OCI-LY7 (cell line): ENCODE measurements around the gene NFIA. TPM values are rescaled to one million over a fixed set of nuclear protein-coding genes. Genes with fewer than 3 reads are reported as not detected.

Experiments
- BruUV-seq: library from RNA; stranded (reverse); fragments of 400-500 nt; replicated peaks from 2 replicates; lab custom pipeline; 2021; lab: Mats Ljungman, UMichigan
- CTCF ChIA-PET: fragments of 300-600 bp; sonication (Branson Sonifier 250); formaldehyde crosslinking; loops from one replicate; lab custom pipeline; 2022; ENCODE audit warnings: antibody characterized with exemption; ENCODE audit not compliant: unreplicated experiment; lab: Charles Lee
- POLR2A ChIA-PET: fragments of 300-600 bp; sonication (Branson Sonifier 250); formaldehyde crosslinking; loops from one replicate; lab custom pipeline; 2022; ENCODE audit warnings: antibody characterized with exemption; lab: Charles Lee
- DNase-seq: peaks from one replicate; pipeline ENCODE4 v3.0.0-alpha.2; 2015; ENCODE audit warnings: low spot score
- H2AFZ ChIP-seq: fragments of 200-600 bp; sonication (generic), shearing (Covaris generic); 2 replicates; pipeline ENCODE4 v1.6.1; 2014; ENCODE audit warnings: mild to moderate bottlenecking, antibody characterized with exemption, low read length, moderate library complexity
- H3K27ac ChIP-seq: fragments of 200-600 bp; sonication (generic); 2 replicates; pipeline ENCODE4 v1.5.1; 2014; ENCODE audit warnings: mixed run types, low read depth, mild to moderate bottlenecking, moderate library complexity, low read length, inconsistent platforms; ENCODE audit not compliant: poor library complexity, severe bottlenecking
- H3K36me3 ChIP-seq: fragments of 200-600 bp; sonication (generic); 2 replicates; pipeline ENCODE4 v1.6.1; 2014; ENCODE audit warnings: mild to moderate bottlenecking, antibody characterized with exemption, low read length, moderate library complexity, mixed read lengths; ENCODE audit not compliant: insufficient read depth
- H3K4me1 ChIP-seq: fragments of 200-600 bp; sonication (generic); 2 replicates; pipeline ENCODE4 v1.5.1; 2014; ENCODE audit warnings: mild to moderate bottlenecking, low read length; ENCODE audit not compliant: insufficient read depth, poor library complexity, severe bottlenecking
- H3K4me2 ChIP-seq: fragments of 200-600 bp; sonication (generic); 2 replicates; pipeline ENCODE4 v1.6.1; 2014; ENCODE audit warnings: mild to moderate bottlenecking, low read length
- H3K4me3 ChIP-seq: fragments of 200-600 bp; sonication (generic); 2 replicates; pipeline ENCODE4 v1.5.1; 2014; ENCODE audit warnings: mild to moderate bottlenecking, low read depth, low read length; ENCODE audit not compliant: poor library complexity, severe bottlenecking
- H3K79me2 ChIP-seq: fragments of 200-600 bp; sonication (generic); 2 replicates; pipeline ENCODE4 v1.6.1; 2016; ENCODE audit warnings: low read depth, mild to moderate bottlenecking, low read length, moderate library complexity, mixed read lengths; ENCODE audit not compliant: insufficient read depth
- H3K9me2 ChIP-seq: fragments of 200-600 bp; sonication (generic); 2 replicates; pipeline ENCODE4 v1.6.1; 2016; ENCODE audit warnings: mild to moderate bottlenecking, low read length, mixed read lengths; ENCODE audit not compliant: insufficient read depth
- H3K9me3 ChIP-seq: fragments of 200-600 bp; sonication (generic); 2 replicates; pipeline ENCODE4 v1.6.1; 2014; ENCODE audit warnings: mild to moderate bottlenecking, mixed run types, low read length, mixed read lengths
- H4K20me1 ChIP-seq: fragments of 200-600 bp; sonication (generic); 2 replicates; pipeline ENCODE4 v1.6.1; 2014; ENCODE audit warnings: mild to moderate bottlenecking, antibody characterized with exemption, low read length, moderate library complexity, mixed read lengths; ENCODE audit not compliant: insufficient read depth
- CTCF ChIP-seq: fragments of 200-600 bp; sonication (generic); conservative IDR thresholded peaks from 2 replicates; pipeline ENCODE4 v1.5.1; 2014; ENCODE audit warnings: mild to moderate bottlenecking, antibody characterized with exemption, low read length, moderate library complexity, mixed read lengths
- EZH2phosphoT487 ChIP-seq: fragments of 200-600 bp; sonication (generic); IDR thresholded peaks from 2 replicates; pipeline ENCODE4 v1.6.1; 2018; ENCODE audit warnings: low read depth, borderline replicate concordance, mild to moderate bottlenecking, mixed run types, antibody characterized with exemption, low read length, moderate library complexity, mixed read lengths
- intact Hi-C: fragments of 100-400 bp; cut with micrococcal nuclease; formaldehyde crosslinking; loops from one replicate; pipeline ENCODE4 v1.10.0; 2022; ENCODE audit not compliant: unreplicated experiment
- total RNA-seq, 2 experiments: library from RNA; depleted of rRNA in 1 of 2; stranded (reverse); fragments of >200 nt in 1 of 2; shearing (Covaris generic) in 1 of 2; gene quantifications; 2 replicates each; pipeline ENCODE4 v1.2.3, GENCODE V29; 2014 to 2022

Gene NFIA
- total RNA-seq, 2 experiments from 2014 or later = 2.8 to 18.8 TPM

- H3K4me3 ChIP-seq = no peak overlapping the region
- POLR2A ChIA-PET = no interaction called here
- no peaks in the 10 kb centered on the region for H4K20me1 ChIP-seq
- no peaks in the 10 kb centered on the region for H3K9me3 ChIP-seq
- no peaks in the 10 kb centered on the region for H3K36me3 ChIP-seq
- intact Hi-C loops = no loop called here
- H3K27ac ChIP-seq = no peak overlapping the region
- no peak for TF ChIP-seq CTCF
- no peak for TF ChIP-seq EZH2phosphoT487
- no peaks in the 10 kb centered on the region for H3K4me1 ChIP-seq
- H3K9me2 ChIP-seq = no peaks in the 10 kb centered on the region
- H3K79me2 ChIP-seq = no peaks in the 10 kb centered on the region
- CTCF ChIA-PET = no interaction called here
- no TSS peak for BruUV-seq
- no peak overlapping the region for H2AFZ ChIP-seq
- H3K4me2 ChIP-seq = no peak overlapping the region
- DNase-seq = no peak
Observed at GRCh38 chr1:61496501-61496900, 414.1 kb downstream of the NFIA start.

- no peak for DNase-seq
- intact Hi-C loops = no loop called here
- H3K79me2 ChIP-seq = no peaks in the 10 kb centered on the region
- H3K4me3 ChIP-seq = no peak overlapping the region
- TF ChIP-seq CTCF (no peak), EZH2phosphoT487 (no peak)
- no peaks in the 10 kb centered on the region for H4K20me1 ChIP-seq
- H2AFZ ChIP-seq = no peak overlapping the region
- POLR2A ChIA-PET = interaction anchor here (0.6 kb wide), 1 partner anchor 228 kb away, joined by 4 read pairs; no protein-coding TSS in a partner anchor
- no peak overlapping the region for H3K27ac ChIP-seq
- H3K4me2 ChIP-seq = no peak overlapping the region
- no peaks in the 10 kb centered on the region for H3K9me3 ChIP-seq
- H3K4me1 ChIP-seq = no peaks in the 10 kb centered on the region
- CTCF ChIA-PET = no interaction called here
- no peaks in the 10 kb centered on the region for H3K9me2 ChIP-seq
- H3K36me3 ChIP-seq = no peaks in the 10 kb centered on the region
- no TSS peak for BruUV-seq
Observed at GRCh38 chr1:61497013-61497412, 414.7 kb downstream of the NFIA start.

- H3K4me3 ChIP-seq = no peak overlapping the region
- POLR2A ChIA-PET = interaction anchor here (0.7 kb wide), 1 partner anchor 37 kb away, joined by 5 read pairs; no protein-coding TSS in a partner anchor
- no peak overlapping the region for H2AFZ ChIP-seq
- BruUV-seq = no TSS peak
- H4K20me1 ChIP-seq = no peaks in the 10 kb centered on the region
- intact Hi-C loops = no loop called here
- no peak for DNase-seq
- no peak overlapping the region for H3K27ac ChIP-seq
- H3K36me3 ChIP-seq = no peaks in the 10 kb centered on the region
- no peaks in the 10 kb centered on the region for H3K79me2 ChIP-seq
- H3K4me2 ChIP-seq = no peak overlapping the region
- H3K9me3 ChIP-seq = no peaks in the 10 kb centered on the region
- no peaks in the 10 kb centered on the region for H3K9me2 ChIP-seq
- CTCF ChIA-PET = no interaction called here
- TF ChIP-seq EZH2phosphoT487 (no peak), CTCF (no peak)
- no peaks in the 10 kb centered on the region for H3K4me1 ChIP-seq
Observed at GRCh38 chr1:61498342-61498741, 416.0 kb downstream of the NFIA start.
